C1 segment of cervical spinal cord (tissue), 14 donors: ENCODE results near the gene GBX1.

ENCODE experiments used
- DNase-seq, 14 donors: peaks; one replicate each; lab custom pipeline; 2025; lab: John Stamatoyannopoulos, UW

The GBX1 gene

GRCh38 chr7:151173386-151174245 lies 6.1 kb upstream of the GBX1 start:
- DNase-seq: no peak

- peak in 13 of 14 donors; percentile 30 to 87 (median 62) for DNase-seq
These were observed 5.0 kb upstream of the GBX1 start for GRCh38 chr7:151172273-151173141.

DNA sequence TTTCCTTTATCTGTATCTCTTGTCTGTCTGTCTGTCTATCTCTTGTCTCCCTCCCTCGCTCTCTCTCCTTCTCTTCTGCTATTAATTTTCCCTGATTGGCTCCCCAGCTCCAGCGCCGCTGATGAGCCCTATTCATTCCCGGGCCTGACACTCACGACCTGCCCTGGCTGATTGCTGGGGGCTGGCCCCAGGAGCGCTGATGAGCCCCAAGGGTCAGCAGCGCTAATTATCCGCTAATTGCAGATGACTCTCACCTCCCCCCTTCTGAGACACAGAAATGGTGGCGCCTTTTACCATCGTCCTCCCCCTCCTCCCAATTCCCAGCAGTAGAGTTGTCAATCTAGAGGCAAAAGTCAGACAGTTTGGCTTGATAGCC lies 1.3 kb upstream of the GBX1 start:
- DNase-seq: no peak

- peak in 2 of 14 donors; percentile 8 to 19 for DNase-seq
These were observed 701 bp upstream of the GBX1 start for GRCh38 chr7:151168003-151168786.

DNA sequence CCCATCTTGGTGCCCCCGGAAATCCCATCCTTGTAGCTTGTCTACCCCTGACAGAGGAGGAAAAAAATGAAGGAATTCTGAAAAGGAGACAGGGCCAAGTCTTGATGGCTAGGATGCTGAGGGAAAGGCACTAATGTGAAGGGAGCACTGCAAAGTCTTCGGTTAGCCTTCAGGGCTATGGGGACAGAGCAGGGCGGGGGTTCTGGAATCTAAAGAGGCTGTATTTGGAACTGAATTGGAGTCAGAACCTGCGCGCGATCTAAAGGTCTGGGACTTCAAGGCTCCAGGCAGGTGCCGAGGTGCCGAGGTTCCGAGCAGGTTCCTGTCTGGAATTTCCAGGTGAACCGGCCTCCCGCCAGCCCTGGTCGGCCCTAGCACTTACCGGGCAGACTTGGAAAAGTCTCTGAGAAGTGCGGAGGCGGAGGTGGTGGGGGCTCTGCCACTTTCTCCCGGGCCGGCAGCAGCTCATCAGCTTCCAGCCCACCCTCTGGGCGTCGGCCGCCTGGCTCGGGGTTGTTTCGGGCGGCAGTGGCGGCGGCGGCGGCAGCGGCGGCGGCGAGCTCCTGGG lies 781 bp downstream of the GBX1 start:
- DNase-seq: no peak

DNA sequence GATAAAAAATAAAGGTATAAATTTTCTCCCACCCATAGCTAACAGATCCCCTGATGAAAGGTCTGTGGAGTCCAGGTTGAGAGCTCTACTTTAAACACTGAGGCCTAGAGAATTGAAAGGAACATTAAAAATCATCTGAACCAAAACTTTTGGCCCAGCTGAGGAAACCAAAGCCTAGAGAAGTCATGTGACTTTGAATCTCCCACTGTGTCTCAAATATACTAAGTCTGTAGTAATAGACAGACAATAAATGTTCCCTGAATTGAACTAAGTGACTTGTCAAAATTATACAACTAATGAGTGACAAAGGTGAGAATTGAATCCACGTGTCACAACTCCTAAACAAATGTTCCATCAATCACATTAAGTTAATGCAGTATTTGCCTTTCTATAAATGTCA lies 5.7 kb downstream of the GBX1 start:
- DNase-seq: no peak

GRCh38 chr7:151157645-151158329 lies 9.7 kb downstream of the GBX1 start:
- no peak for DNase-seq

GRCh38 chr7:151152643-151153513 lies 14.6 kb downstream of the GBX1 start:
- no peak for DNase-seq

DNA sequence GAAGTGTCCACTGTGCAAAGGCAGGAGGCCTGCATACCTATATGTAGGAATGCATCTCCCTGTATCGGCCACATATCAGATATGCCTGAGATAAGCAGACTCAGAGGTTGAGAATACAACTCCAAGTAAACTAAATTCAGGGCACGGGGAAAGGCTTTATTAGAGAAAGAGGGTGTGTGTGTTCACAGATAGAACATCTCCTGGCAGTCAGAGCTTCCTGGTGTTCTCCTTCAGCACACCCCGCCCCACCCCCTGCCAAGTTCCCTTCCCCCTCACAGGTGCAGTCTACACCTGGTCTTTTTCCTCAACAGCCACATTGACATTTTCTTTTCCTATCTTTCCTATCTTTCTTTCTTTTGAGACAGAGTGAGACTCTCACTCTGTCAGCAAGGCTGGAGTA lies 17.1 kb downstream of the GBX1 start:
- no peak for DNase-seq

- no peak for DNase-seq
These were observed 18.9 kb downstream of the GBX1 start for GRCh38 chr7:151148319-151149259.

GRCh38 chr7:151146761-151147160 lies 20.7 kb downstream of the GBX1 start:
- DNase-seq: peak in 4 of 14 donors; percentile 16 to 30 (median 24)

GRCh38 chr7:151144387-151144786 lies 23.1 kb downstream of the GBX1 start:
- DNase-seq: no peak

DNA sequence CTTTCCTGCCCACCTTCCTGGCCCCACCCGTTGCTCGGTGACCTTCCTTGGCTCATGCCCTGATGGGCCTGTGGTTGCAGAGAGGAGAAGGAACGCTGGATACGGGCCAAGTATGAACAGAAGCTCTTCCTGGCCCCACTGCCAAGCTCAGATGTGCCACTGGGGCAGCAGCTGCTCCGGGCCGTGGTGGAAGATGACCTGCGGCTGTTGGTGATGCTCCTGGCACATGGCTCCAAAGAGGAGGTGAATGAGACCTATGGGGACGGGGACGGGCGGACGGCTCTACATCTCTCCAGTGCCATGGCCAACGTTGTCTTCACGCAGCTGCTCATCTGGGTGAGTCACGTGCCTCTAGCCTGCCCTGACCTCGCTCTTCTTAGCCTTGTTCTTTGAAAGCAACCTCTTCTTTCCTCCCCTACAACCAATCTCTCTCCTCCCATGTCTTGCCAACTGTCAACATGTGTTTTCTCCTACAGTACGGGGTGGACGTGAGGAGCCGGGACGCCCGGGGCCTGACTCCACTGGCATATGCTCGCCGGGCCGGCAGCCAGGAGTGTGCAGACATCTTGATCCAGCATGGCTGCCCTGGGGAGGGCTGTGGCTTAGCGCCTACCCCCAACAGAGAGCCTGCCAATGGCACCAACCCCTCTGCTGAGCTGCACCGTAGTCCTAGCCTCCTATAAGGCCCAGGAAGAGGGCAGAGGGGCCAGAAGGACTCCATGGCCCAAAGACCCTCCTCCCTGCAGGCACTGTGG lies 24.1 kb downstream of the GBX1 start:
- peak in 1 of 14 donors; percentile 29 for DNase-seq

GRCh38 chr7:151142686-151143040 lies 24.8 kb downstream of the GBX1 start:
- peak in 10 of 14 donors; percentile 22 to 72 (median 60) for DNase-seq

DNA sequence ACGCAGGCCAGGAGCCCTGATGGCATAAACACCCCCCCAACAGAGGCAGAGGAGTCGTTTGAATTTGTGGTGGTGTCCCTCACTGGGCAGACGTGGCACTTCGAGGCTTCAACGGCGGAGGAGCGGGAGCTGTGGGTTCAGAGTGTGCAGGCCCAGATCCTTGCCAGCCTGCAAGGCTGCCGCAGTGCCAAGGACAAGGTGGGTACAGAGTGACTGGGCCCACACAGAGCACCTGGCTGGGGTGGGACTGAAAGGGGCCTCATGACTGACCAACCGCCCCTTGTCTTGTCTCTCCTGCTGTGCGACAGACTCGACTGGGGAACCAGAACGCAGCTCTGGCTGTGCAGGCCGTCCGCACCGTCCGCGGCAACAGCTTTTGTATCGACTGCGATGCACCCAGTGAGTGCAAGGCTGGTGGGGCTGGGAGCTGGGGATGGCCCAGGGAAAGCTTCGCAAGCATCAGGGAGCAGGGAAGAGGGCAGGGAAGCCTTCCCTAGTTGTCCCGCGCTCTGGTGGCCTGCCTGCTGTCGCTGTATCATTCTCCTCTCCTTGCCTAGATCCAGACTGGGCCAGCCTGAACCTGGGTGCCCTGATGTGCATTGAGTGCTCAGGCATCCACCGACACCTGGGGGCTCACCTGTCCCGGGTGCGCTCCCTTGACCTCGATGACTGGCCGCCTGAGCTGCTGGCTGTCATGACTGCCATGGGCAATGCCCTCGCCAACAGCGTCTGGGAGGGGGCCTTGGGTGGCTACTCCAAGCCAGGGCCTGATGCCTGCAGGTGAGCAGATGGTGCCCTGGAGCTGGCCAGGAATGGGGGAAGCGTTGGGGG lies 25.4 kb downstream of the GBX1 start:
- DNase-seq: peak in 1 of 14 donors; percentile 34

DNA sequence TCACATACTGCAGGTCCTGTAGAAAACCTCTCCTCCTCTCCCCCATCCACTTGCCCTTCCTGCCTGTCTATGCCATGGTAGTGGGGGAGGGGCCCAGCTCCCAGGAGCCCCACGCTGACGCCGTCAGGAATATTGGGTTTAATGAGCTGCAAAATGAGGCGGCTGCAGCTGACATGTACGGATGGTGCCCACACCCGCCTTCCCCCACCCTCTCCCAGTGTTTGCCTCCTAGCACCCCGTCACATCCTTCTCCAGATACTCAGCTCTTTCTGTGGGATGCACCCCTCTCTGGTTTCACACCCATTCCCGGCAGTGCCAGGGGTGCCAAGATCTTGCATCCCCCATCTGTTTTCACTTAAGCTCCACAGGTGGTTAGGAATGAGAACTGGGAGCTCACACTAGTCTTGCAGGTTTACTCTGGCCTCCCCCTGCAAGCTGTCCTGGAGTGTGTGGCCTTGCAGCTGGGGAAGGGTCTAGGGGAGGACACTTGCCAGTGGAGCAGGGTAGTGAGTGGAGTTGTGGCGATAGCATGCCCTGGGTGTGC lies 26.1 kb downstream of the GBX1 start:
- DNase-seq: no peak

DNA sequence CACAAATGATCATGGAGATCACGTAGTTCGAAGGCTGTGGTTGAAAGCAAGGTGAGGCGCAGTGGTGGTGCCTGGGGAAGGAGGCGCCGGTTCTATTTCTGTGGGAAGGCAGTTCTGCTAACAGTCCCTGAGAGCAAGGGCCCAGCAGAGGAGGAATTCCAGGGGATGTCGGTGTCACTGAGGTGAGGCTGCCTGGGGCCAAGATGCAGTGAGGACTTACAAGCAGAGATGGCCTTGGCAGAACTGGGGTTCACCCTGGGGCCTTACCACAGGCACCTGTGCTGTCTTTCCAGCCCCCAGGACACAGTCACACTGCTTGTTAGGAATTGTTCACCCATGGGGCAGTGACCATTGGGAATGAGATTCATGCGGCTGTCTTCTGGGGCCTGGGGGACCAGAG lies 26.7 kb downstream of the GBX1 start:
- DNase-seq: no peak
